ENCODE measurements around the gene AAK1. TPM values are rescaled to one million over a fixed set of nuclear protein-coding genes. Genes with fewer than 3 reads are reported as not detected.

The AAK1 gene
- total and polyA plus RNA-seq, 2 donors (not counting 3 experiments of a cell fraction or from before 2014, with no cell fraction given): 31.0 to 127 TPM

DNA sequence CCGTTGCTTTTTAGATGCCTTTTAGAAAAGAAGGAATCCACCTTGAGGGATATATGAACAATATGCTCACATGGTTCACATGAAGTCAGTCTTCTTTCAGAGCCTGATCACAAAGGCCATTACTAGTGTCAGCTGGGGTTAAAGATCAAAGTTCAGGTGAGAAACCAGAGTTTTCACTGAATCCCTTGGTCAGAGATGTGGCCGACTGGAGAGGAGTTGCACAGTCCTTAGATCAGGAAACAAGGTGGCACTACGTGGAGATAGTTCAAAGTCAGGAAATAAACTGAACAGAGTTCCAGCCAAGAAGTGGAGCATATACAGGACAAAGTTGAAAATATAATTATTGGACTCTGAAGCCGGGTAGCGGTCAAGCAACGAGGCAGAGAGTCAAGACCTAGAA, 54.6 kb downstream of the AAK1 start:
- intact Hi-C loops (cut with micrococcal nuclease) (no loop called here), dilution Hi-C loops (cut with MboI; ENCODE audit: extremely low pct_ligation_motif_present, low sequenced_read_pairs) (no loop called here)
- POLR2A ChIA-PET: no interaction called here
- Histone ChIP-seq H3K36me3 (ENCODE audit: control insufficient read depth in 2 of 2, extremely low read depth in 1 of 2, insufficient read depth in 2 of 2, low read length in 2 of 2) (no peaks in the 10 kb centered on the region), H3K27me3 (ENCODE audit: control insufficient read depth in 2 of 2, insufficient read depth in 2 of 2, low read length in 2 of 2) (no peaks in the 10 kb centered on the region), H3K79me2 (ENCODE audit: control insufficient read depth, insufficient read depth, low read length) (peaks cover 68% of the 10 kb centered on the region), H3K4me1 (ENCODE audit: control insufficient read depth, extremely low read depth, insufficient read depth, low read length) (no peaks in the 10 kb centered on the region), H3K9ac (replicated peaks; ENCODE audit: extremely low read depth, insufficient read depth, low read length) (no peak overlapping the region), H3K4me2 (ENCODE audit: insufficient read depth, low read length) (no peak overlapping the region), H3K9me3 (replicated peaks; ENCODE audit: control insufficient read depth, insufficient read depth, low read length) (no peaks in the 10 kb centered on the region), H4K20me1 (replicated peaks; ENCODE audit: control insufficient read depth, extremely low read depth, insufficient read depth, low read length) (peaks cover 17% of the 10 kb centered on the region), H3K9me1 (replicated peaks; ENCODE audit: control insufficient read depth, extremely low read depth, insufficient read depth, low read length) (no peaks in the 10 kb centered on the region), H2AFZ (ENCODE audit: low read depth, low read length) (no peak overlapping the region), H3K27ac (ENCODE audit: insufficient read depth, low read depth, low read length) (no peak overlapping the region), H3K4me3 (replicated peaks in 1 of 3; ENCODE audit: insufficient read depth in 1 of 3, low read depth in 1 of 3, low read length in 3 of 3) (no peak overlapping the region)
- TF ChIP-seq, protein P1, sequence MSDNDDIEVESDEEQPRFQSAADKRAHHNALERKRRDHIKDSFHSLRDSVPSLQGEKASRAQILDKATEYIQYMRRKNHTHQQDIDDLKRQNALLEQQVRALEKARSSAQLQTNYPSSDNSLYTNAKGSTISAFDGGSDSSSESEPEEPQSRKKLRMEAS (IDR thresholded peaks at IDR 0.05; ENCODE audit: insufficient read depth, insufficient read length): no peak
- TF ChIP-seq POLR2A (IDR thresholded peaks at IDR 0.05; ENCODE audit: low read depth, low read length): no peak
- TF ChIP-seq FOS (IDR thresholded peaks at IDR 0.05; ENCODE audit: borderline replicate concordance, insufficient read depth, low read length): no peak
- TF ChIP-seq GATA2 (IDR thresholded peaks at IDR 0.05; ENCODE audit: insufficient read depth, insufficient read length, low read depth, low read length): no peak
- no peak for TF ChIP-seq JUN (IDR thresholded peaks at IDR 0.05; ENCODE audit: borderline replicate concordance, insufficient read depth, insufficient read length, low read depth)
- TF ChIP-seq MYC (IDR thresholded peaks at IDR 0.05; ENCODE audit: low read depth, low read length): no peak
- CTCF ChIA-PET: interaction anchor here (1.7 kb wide), 1 partner anchor 136 kb away, joined by 7 read pairs; no protein-coding TSS in a partner anchor
- no TSS peak for BruUV-seq (replicated peaks)
- FAIRE-seq: no peak
- DNase-seq (ENCODE audit: low read depth, low spot score): no peak

DNA sequence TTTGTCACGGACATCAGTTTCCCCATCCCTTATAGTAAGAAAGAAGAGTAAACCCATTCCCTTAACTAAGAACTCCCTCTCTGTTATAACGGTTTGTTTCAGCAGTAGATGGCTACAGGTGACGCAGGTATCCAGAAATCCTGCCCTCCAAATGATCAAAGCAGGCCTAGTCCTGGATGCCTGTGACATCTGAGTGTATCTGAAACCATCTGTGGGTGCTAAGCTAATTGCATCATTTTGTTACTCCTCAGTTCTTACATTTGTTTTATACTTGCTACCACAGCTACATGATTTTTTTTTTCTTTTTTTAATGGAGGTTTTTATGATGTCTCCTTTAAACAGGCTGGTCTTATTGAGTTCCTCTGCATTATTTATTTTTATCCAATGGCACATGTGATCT, 55.1 kb downstream of the AAK1 start:
- no peaks in the 10 kb centered on the region for H3K36me3 ChIP-seq (ENCODE audit: control insufficient read depth in 2 of 2, extremely low read depth in 1 of 2, insufficient read depth in 2 of 2, low read length in 2 of 2)
- ChIA-PET POLR2A (interaction anchor here (0.6 kb wide), 1 partner anchor 33 kb away, joined by 7 read pairs; no protein-coding TSS in a partner anchor), CTCF (interaction anchor here (1.0 to 1.7 kb wide), 2 partner anchors 28 to 136 kb away, joined by 3 to 7 read pairs; no protein-coding TSS in a partner anchor)
- peaks cover 18% of the 10 kb centered on the region for H4K20me1 ChIP-seq (replicated peaks; ENCODE audit: control insufficient read depth, extremely low read depth, insufficient read depth, low read length)
- intact Hi-C loops (cut with micrococcal nuclease): no loop called here
- no peak overlapping the region for H3K27ac ChIP-seq (ENCODE audit: insufficient read depth, low read depth, low read length)
- no TSS peak for BruUV-seq (replicated peaks)
- no peak for FAIRE-seq
- no peaks in the 10 kb centered on the region for H3K27me3 ChIP-seq (ENCODE audit: control insufficient read depth in 2 of 2, insufficient read depth in 2 of 2, low read length in 2 of 2)
- dilution Hi-C loops (cut with MboI; ENCODE audit: extremely low pct_ligation_motif_present, low sequenced_read_pairs): no loop called here
- no peak overlapping the region for H3K9ac ChIP-seq (replicated peaks; ENCODE audit: extremely low read depth, insufficient read depth, low read length)
- H3K9me1 ChIP-seq (replicated peaks; ENCODE audit: control insufficient read depth, extremely low read depth, insufficient read depth, low read length): no peaks in the 10 kb centered on the region
- peaks cover 69% of the 10 kb centered on the region for H3K79me2 ChIP-seq (ENCODE audit: control insufficient read depth, insufficient read depth, low read length)
- no peaks in the 10 kb centered on the region for H3K9me3 ChIP-seq (replicated peaks; ENCODE audit: control insufficient read depth, insufficient read depth, low read length)
- peaks cover 3% of the 10 kb centered on the region for H3K4me1 ChIP-seq (ENCODE audit: control insufficient read depth, extremely low read depth, insufficient read depth, low read length)
- H2AFZ ChIP-seq (ENCODE audit: low read depth, low read length): no peak overlapping the region
- TF ChIP-seq MYC (IDR thresholded peaks at IDR 0.05; ENCODE audit: low read depth, low read length): no peak
- TF ChIP-seq, protein P2, sequence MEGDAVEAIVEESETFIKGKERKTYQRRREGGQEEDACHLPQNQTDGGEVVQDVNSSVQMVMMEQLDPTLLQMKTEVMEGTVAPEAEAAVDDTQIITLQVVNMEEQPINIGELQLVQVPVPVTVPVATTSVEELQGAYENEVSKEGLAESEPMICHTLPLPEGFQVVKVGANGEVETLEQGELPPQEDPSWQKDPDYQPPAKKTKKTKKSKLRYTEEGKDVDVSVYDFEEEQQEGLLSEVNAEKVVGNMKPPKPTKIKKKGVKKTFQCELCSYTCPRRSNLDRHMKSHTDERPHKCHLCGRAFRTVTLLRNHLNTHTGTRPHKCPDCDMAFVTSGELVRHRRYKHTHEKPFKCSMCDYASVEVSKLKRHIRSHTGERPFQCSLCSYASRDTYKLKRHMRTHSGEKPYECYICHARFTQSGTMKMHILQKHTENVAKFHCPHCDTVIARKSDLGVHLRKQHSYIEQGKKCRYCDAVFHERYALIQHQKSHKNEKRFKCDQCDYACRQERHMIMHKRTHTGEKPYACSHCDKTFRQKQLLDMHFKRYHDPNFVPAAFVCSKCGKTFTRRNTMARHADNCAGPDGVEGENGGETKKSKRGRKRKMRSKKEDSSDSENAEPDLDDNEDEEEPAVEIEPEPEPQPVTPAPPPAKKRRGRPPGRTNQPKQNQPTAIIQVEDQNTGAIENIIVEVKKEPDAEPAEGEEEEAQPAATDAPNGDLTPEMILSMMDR (IDR thresholded peaks at IDR 0.05; ENCODE audit: extremely low read depth in 1 of 2, insufficient read depth in 1 of 2, low read depth in 1 of 2, low read length in 2 of 2): no peak
- TF ChIP-seq, protein P1 (IDR thresholded peaks at IDR 0.05; ENCODE audit: insufficient read depth, insufficient read length): no peak
- TF ChIP-seq POLR2A (IDR thresholded peaks at IDR 0.05; ENCODE audit: low read depth, low read length): no peak
- no peak for TF ChIP-seq POLR2AphosphoS5 (IDR thresholded peaks at IDR 0.05; ENCODE audit: insufficient read depth, low read depth, low read length)
- no peak for TF ChIP-seq FOS (IDR thresholded peaks at IDR 0.05; ENCODE audit: borderline replicate concordance, insufficient read depth, low read length)
- TF ChIP-seq GATA2 (IDR thresholded peaks at IDR 0.05; ENCODE audit: insufficient read depth, insufficient read length, low read depth, low read length): no peak
- no peak for TF ChIP-seq JUN (IDR thresholded peaks at IDR 0.05; ENCODE audit: borderline replicate concordance, insufficient read depth, insufficient read length, low read depth)
- no peak for TF ChIP-seq EZH2 (IDR thresholded peaks at IDR 0.05; ENCODE audit: borderline replicate concordance, low read depth, low read length, severe bottlenecking)
- no peak overlapping the region for H3K4me3 ChIP-seq (replicated peaks in 1 of 3; ENCODE audit: insufficient read depth in 1 of 3, low read depth in 1 of 3, low read length in 3 of 3)
- no peak for DNase-seq (ENCODE audit: low read depth, low spot score)
- H3K4me2 ChIP-seq (ENCODE audit: insufficient read depth, low read length): no peak overlapping the region

Data from endothelial cell of umbilical vein (primary cell).